Measurements from ENCODE around the gene IGSF8.

- TF ChIP-seq CTCF (IDR thresholded peaks at IDR 0.05) (no peak), POLR2A (IDR thresholded peaks at IDR 0.05) (no peak), EP300 (IDR thresholded peaks at IDR 0.05; ENCODE audit: low read depth) (no peak)
Observed at GRCh38 chr1:160116283-160117147, 18.1 kb upstream of the IGSF8 start.

Measured in transverse colon (tissue), 3 donors.